OCI-LY7 (cell line): Measurements from ENCODE around the gene PCLAF. TPM values are rescaled to one million over a fixed set of nuclear protein-coding genes. Genes with fewer than 3 reads are reported as not detected.
A peak's percentile ranks its signal among the peaks of the same experiment; 100 is the strongest.

Experiments
- BruUV-seq: library from RNA; stranded (reverse); fragments of 400-500 nt; replicated peaks from 2 replicates; lab custom pipeline; 2021; lab: Mats Ljungman, UMichigan
- CTCF ChIA-PET: fragments of 300-600 bp; sonication (Branson Sonifier 250); formaldehyde crosslinking; loops from one replicate; lab custom pipeline; 2022; ENCODE audit warnings: antibody characterized with exemption; ENCODE audit not compliant: unreplicated experiment; lab: Charles Lee
- POLR2A ChIA-PET: fragments of 300-600 bp; sonication (Branson Sonifier 250); formaldehyde crosslinking; loops from one replicate; lab custom pipeline; 2022; ENCODE audit warnings: antibody characterized with exemption; lab: Charles Lee
- DNase-seq: peaks from one replicate; pipeline ENCODE4 v3.0.0-alpha.2; 2015; ENCODE audit warnings: low spot score
- H2AFZ ChIP-seq: fragments of 200-600 bp; sonication (generic), shearing (Covaris generic); 2 replicates; pipeline ENCODE4 v1.6.1; 2014; ENCODE audit warnings: mild to moderate bottlenecking, antibody characterized with exemption, low read length, moderate library complexity
- H3K27ac ChIP-seq: fragments of 200-600 bp; sonication (generic); 2 replicates; pipeline ENCODE4 v1.5.1; 2014; ENCODE audit warnings: mixed run types, low read depth, mild to moderate bottlenecking, moderate library complexity, low read length, inconsistent platforms; ENCODE audit not compliant: poor library complexity, severe bottlenecking
- H3K36me3 ChIP-seq: fragments of 200-600 bp; sonication (generic); 2 replicates; pipeline ENCODE4 v1.6.1; 2014; ENCODE audit warnings: mild to moderate bottlenecking, antibody characterized with exemption, low read length, moderate library complexity, mixed read lengths; ENCODE audit not compliant: insufficient read depth
- H3K4me1 ChIP-seq: fragments of 200-600 bp; sonication (generic); 2 replicates; pipeline ENCODE4 v1.5.1; 2014; ENCODE audit warnings: mild to moderate bottlenecking, low read length; ENCODE audit not compliant: insufficient read depth, poor library complexity, severe bottlenecking
- H3K4me2 ChIP-seq: fragments of 200-600 bp; sonication (generic); 2 replicates; pipeline ENCODE4 v1.6.1; 2014; ENCODE audit warnings: mild to moderate bottlenecking, low read length
- H3K4me3 ChIP-seq: fragments of 200-600 bp; sonication (generic); 2 replicates; pipeline ENCODE4 v1.5.1; 2014; ENCODE audit warnings: mild to moderate bottlenecking, low read depth, low read length; ENCODE audit not compliant: poor library complexity, severe bottlenecking
- H3K79me2 ChIP-seq: fragments of 200-600 bp; sonication (generic); 2 replicates; pipeline ENCODE4 v1.6.1; 2016; ENCODE audit warnings: low read depth, mild to moderate bottlenecking, low read length, moderate library complexity, mixed read lengths; ENCODE audit not compliant: insufficient read depth
- H3K9me2 ChIP-seq: fragments of 200-600 bp; sonication (generic); 2 replicates; pipeline ENCODE4 v1.6.1; 2016; ENCODE audit warnings: mild to moderate bottlenecking, low read length, mixed read lengths; ENCODE audit not compliant: insufficient read depth
- H3K9me3 ChIP-seq: fragments of 200-600 bp; sonication (generic); 2 replicates; pipeline ENCODE4 v1.6.1; 2014; ENCODE audit warnings: mild to moderate bottlenecking, mixed run types, low read length, mixed read lengths
- H4K20me1 ChIP-seq: fragments of 200-600 bp; sonication (generic); 2 replicates; pipeline ENCODE4 v1.6.1; 2014; ENCODE audit warnings: mild to moderate bottlenecking, antibody characterized with exemption, low read length, moderate library complexity, mixed read lengths; ENCODE audit not compliant: insufficient read depth
- EZH2phosphoT487 ChIP-seq: fragments of 200-600 bp; sonication (generic); IDR thresholded peaks from 2 replicates; pipeline ENCODE4 v1.6.1; 2018; ENCODE audit warnings: low read depth, borderline replicate concordance, mild to moderate bottlenecking, mixed run types, antibody characterized with exemption, low read length, moderate library complexity, mixed read lengths
- intact Hi-C: fragments of 100-400 bp; cut with micrococcal nuclease; formaldehyde crosslinking; loops from one replicate; pipeline ENCODE4 v1.10.0; 2022; ENCODE audit not compliant: unreplicated experiment
- total RNA-seq, 2 experiments: library from RNA; depleted of rRNA in 1 of 2; stranded (reverse); fragments of >200 nt in 1 of 2; shearing (Covaris generic) in 1 of 2; gene quantifications; 2 replicates each; pipeline ENCODE4 v1.2.3, GENCODE V29; 2014 to 2022
- TF ChIP-seq, protein P1 (sequence below): fragments of 200-600 bp; sonication (generic); conservative IDR thresholded peaks from 2 replicates; pipeline ENCODE4 v1.5.1; 2014; ENCODE audit warnings: mild to moderate bottlenecking, antibody characterized with exemption, low read length, moderate library complexity, mixed read lengths

PCLAF gene
- total RNA-seq, 2 experiments from 2014 or later = 49.3 to 100 TPM

DNA sequence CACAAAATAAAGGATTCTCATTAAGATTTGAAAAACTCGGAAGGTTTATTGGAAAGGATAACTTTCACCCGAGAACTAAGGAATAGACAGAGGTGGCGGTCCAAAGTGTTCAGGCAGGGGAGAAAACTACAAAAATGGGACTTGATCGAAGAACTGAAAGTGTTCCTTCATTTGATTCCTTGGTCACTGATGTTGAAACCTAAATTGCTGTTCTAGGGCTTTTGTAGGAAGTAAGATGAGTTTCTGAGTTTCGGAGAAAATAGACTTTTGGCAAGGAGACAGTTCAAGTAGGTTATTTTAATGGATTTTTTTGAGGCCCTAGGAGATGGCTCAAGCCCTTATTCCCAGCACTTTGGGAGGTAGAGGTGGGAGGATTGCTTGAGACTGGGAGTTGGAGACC lies 7.8 kb upstream of the PCLAF start:
- POLR2A ChIA-PET = interaction anchor here (0.6 kb wide), 1 partner anchor 77 kb away, joined by 3 read pairs; no protein-coding TSS in a partner anchor
- Histone ChIP-seq H3K4me3 (no peak overlapping the region), H2AFZ (no peak overlapping the region), H3K36me3 (0 out of 2 replicates have a peak, but pooled peaks cover 4% of the 10 kb centered on the region), H3K9me2 (no peaks in the 10 kb centered on the region), H3K9me3 (no peaks in the 10 kb centered on the region), H3K79me2 (peaks cover 17% of the 10 kb centered on the region; the same call in 1 of the 2 replicates), H3K4me1 (peaks cover 15% of the 10 kb centered on the region), H3K27ac (no peak overlapping the region), H4K20me1 (no peaks in the 10 kb centered on the region), H3K4me2 (peak overlapping the region; percentile 66)
- intact Hi-C loops = no loop called here
- CTCF ChIA-PET = no interaction called here
- no peak for DNase-seq
- no TSS peak for BruUV-seq
- TF ChIP-seq, protein P1, sequence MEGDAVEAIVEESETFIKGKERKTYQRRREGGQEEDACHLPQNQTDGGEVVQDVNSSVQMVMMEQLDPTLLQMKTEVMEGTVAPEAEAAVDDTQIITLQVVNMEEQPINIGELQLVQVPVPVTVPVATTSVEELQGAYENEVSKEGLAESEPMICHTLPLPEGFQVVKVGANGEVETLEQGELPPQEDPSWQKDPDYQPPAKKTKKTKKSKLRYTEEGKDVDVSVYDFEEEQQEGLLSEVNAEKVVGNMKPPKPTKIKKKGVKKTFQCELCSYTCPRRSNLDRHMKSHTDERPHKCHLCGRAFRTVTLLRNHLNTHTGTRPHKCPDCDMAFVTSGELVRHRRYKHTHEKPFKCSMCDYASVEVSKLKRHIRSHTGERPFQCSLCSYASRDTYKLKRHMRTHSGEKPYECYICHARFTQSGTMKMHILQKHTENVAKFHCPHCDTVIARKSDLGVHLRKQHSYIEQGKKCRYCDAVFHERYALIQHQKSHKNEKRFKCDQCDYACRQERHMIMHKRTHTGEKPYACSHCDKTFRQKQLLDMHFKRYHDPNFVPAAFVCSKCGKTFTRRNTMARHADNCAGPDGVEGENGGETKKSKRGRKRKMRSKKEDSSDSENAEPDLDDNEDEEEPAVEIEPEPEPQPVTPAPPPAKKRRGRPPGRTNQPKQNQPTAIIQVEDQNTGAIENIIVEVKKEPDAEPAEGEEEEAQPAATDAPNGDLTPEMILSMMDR = no peak
- TF ChIP-seq EZH2phosphoT487 = no peak

DNA sequence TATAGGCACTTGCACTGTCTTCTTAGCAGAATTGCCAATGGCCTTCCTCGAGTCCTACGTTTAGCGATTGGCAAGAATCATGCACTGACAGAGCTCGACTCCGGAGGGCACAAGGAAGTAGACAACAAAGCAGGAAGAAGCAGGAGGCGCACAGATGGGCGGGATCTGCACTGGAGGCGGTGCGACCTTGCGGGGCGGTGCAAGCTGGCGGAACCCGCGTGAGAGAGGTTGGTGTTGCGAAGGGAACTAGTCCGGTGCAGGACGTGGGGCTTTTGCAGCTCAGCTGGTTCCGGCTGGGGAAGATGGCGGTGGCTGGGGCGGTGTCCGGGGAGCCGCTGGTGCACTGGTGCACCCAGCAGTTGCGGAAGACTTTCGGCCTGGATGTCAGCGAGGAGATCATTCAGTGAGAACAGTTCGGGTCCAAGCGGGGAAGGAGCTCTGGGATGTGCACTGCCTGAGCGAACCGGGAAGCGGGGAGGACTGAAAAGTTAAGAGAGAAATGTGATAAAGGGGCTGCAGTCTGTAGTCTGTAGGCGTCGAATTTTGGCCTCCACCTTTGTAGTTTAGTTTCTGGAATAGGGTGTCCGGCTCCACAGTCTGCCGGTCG lies 6.4 kb upstream of the PCLAF start, which contains the start of gene TRIP4:
Gene TRIP4 (plus strand): TSS at position 275 of the 607 bp plus-strand sequence. CDS start 28 bp downstream, at position 303.
- POLR2A ChIA-PET = interaction anchor here (0.5 to 1.6 kb wide), 8 partner anchors 11 to 766 kb away, joined by 3 to 8 read pairs (median 4); no protein-coding TSS in a partner anchor
- Histone ChIP-seq H3K4me1 (peaks cover 15% of the 10 kb centered on the region), H3K36me3 (no peaks in the 10 kb centered on the region), H3K27ac (peak within 1 kb of the TSS; percentile 50), H2AFZ (peak within 1 kb of the TSS; percentile 83; the same call in 1 of the 2 replicates), H3K4me3 (peak within 1 kb of the TSS; percentile 92), H3K9me2 (no peaks in the 10 kb centered on the region), H3K79me2 (peaks cover 17% of the 10 kb centered on the region; the same call in 1 of the 2 replicates), H4K20me1 (no peaks in the 10 kb centered on the region), H3K4me2 (peak within 1 kb of the TSS; percentile 66), H3K9me3 (no peaks in the 10 kb centered on the region)
- no peak for TF ChIP-seq EZH2phosphoT487
- TF ChIP-seq, protein P1 = 0 out of 2 replicates have a peak, but pooled peaks have one; percentile 18
- no TSS peak for BruUV-seq
- intact Hi-C loops = loop anchor here (2.0 kb wide), 1 partner anchor 225 kb away; the partner anchor contains the start of gene PPIB
- CTCF ChIA-PET = no interaction called here
- peak; percentile 95 for DNase-seq

DNA sequence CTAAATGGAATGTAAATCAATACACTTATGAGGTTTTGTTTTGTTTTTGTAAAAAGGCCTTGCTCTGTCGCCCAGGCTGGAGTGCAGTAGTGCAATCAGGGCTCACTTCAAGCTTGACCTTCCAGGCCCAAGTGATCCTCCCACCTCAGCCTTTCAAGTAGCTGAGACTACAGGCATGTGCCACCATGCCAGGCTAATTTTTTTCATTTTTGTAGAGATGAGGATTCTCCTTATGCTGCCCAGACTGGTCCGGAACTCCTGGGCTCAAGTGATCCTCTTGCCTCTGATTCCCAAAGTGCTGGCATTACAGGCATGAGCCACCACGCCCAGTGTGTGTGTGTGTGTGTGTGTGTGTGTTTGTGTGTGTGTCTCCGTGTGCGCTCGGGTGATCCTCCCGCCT lies 5.0 kb upstream of the PCLAF start:
- Histone ChIP-seq H3K4me1 (peaks cover 25% of the 10 kb centered on the region), H3K9me2 (no peaks in the 10 kb centered on the region), H4K20me1 (no peaks in the 10 kb centered on the region), H3K27ac (no peak overlapping the region), H3K4me3 (no peak overlapping the region), H2AFZ (no peak overlapping the region), H3K79me2 (peaks cover 17% of the 10 kb centered on the region; the same call in 1 of the 2 replicates), H3K4me2 (no peak overlapping the region), H3K9me3 (no peaks in the 10 kb centered on the region), H3K36me3 (no peaks in the 10 kb centered on the region)
- no peak for TF ChIP-seq EZH2phosphoT487
- TF ChIP-seq, protein P1 = no peak
- CTCF ChIA-PET = no interaction called here
- intact Hi-C loops = loop anchor here (2.0 kb wide), 1 partner anchor 223 kb away; the partner anchor contains the start of gene PPIB
- no TSS peak for BruUV-seq
- no peak for DNase-seq
- POLR2A ChIA-PET = no interaction called here
